ENCODE measurements around the gene DUSP15.

The DUSP15 gene

DNA sequence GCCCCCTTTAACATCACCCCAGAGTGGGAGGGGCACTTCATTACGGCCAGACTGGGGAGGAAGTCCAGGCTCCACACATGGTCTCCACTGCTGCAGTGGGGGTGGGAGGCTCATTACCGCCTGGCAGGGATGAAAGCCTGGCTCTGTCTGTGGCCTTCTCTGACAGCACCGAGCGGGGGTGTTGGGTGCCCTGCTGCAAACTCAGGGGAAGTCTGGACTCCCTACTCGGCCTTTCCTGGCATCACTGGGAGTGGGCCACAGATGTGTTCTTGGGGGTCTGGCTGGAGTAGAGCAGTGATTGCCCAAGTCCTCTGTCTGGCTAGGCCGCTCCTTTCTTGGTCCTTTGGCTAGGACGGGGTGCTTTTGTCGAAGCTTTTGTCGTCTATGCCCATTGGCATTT is 27.2 kb upstream of the DUSP15 start:
- no peak overlapping the region for H3K4me3 ChIP-seq (replicated peaks; ENCODE audit: low read depth, low read length)
- DNase-seq (ENCODE audit: extremely low read depth, insufficient read length): no peak
- TF ChIP-seq, protein P1, sequence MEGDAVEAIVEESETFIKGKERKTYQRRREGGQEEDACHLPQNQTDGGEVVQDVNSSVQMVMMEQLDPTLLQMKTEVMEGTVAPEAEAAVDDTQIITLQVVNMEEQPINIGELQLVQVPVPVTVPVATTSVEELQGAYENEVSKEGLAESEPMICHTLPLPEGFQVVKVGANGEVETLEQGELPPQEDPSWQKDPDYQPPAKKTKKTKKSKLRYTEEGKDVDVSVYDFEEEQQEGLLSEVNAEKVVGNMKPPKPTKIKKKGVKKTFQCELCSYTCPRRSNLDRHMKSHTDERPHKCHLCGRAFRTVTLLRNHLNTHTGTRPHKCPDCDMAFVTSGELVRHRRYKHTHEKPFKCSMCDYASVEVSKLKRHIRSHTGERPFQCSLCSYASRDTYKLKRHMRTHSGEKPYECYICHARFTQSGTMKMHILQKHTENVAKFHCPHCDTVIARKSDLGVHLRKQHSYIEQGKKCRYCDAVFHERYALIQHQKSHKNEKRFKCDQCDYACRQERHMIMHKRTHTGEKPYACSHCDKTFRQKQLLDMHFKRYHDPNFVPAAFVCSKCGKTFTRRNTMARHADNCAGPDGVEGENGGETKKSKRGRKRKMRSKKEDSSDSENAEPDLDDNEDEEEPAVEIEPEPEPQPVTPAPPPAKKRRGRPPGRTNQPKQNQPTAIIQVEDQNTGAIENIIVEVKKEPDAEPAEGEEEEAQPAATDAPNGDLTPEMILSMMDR (IDR thresholded peaks at IDR 0.05; ENCODE audit: insufficient read depth, low read length, poor library complexity, severe bottlenecking): no peak
- H3K36me3 ChIP-seq (ENCODE audit: control insufficient read depth, insufficient read depth, low read length): no peaks in the 10 kb centered on the region
- H3K27me3 ChIP-seq (replicated peaks; ENCODE audit: control insufficient read depth, insufficient read depth, low read length): no peaks in the 10 kb centered on the region

DNA sequence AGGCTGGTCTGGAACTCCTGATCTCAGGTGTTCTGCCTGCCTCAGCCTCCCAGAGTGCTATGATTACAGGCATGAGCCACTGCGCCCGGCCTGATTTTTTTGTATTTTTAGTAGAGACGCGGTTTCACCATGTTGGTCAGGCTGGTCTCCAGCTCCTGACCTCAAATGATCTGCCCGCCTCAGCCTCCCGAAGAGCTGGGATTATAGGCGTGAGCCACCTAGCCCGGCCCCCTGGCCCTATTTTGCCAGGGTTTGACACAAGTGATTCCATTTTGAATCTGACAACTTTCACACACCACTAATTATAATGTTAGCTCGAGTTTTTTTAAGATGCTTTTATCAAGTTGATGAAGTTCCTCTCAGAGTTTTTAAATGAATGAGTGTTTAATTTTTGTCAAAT is 25.7 kb upstream of the DUSP15 start:
- Histone ChIP-seq H3K4me3 (replicated peaks; ENCODE audit: low read depth, low read length) (no peak overlapping the region), H3K36me3 (ENCODE audit: control insufficient read depth, insufficient read depth, low read length) (no peaks in the 10 kb centered on the region), H3K27me3 (replicated peaks; ENCODE audit: control insufficient read depth, insufficient read depth, low read length) (no peaks in the 10 kb centered on the region)
- DNase-seq (ENCODE audit: extremely low read depth, insufficient read length): no peak
- TF ChIP-seq, protein P1 (IDR thresholded peaks at IDR 0.05; ENCODE audit: insufficient read depth, low read length, poor library complexity, severe bottlenecking): no peak

DNA sequence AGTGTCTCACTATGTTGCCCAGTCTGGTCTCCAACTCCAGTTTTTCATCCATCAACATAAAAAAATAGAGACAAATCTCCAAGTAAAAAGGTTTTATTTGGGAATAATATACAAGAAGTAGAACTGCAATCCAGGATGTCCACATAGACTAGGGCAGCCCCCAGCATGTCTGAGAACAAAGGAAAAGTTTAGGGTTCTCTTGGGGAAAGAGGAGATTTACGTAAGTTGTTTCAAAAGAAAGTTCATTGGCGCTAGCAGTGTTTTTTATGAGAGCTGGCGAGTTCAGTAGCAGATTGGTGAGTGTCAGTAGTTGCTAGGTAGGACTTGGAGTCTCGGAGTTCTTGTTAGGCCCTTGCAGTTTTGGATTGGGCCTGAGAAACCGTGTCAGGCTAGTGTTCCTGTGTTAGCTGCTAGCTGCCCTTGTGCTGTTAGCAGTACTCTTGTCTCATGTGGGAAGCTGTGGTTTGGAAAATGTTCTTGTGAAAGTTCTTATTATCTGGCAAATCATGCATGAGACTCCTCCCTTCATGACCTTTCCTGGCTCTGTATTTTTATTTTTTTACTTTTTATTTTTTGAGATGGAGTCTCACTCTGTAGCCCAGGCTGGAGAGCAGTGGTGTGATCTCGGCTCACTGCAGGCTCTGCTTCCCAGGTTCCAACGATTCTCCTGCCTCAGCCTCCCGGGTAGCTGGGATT is 24.8 kb upstream of the DUSP15 start:
- TF ChIP-seq, protein P1 (IDR thresholded peaks at IDR 0.05; ENCODE audit: insufficient read depth, low read length, poor library complexity, severe bottlenecking): no peak
- peak; percentile 28 for DNase-seq (ENCODE audit: extremely low read depth, insufficient read length)
- H3K27me3 ChIP-seq (replicated peaks; ENCODE audit: control insufficient read depth, insufficient read depth, low read length): no peaks in the 10 kb centered on the region
- no peaks in the 10 kb centered on the region for H3K36me3 ChIP-seq (ENCODE audit: control insufficient read depth, insufficient read depth, low read length)
- H3K4me3 ChIP-seq (replicated peaks; ENCODE audit: low read depth, low read length): no peak overlapping the region

DNA sequence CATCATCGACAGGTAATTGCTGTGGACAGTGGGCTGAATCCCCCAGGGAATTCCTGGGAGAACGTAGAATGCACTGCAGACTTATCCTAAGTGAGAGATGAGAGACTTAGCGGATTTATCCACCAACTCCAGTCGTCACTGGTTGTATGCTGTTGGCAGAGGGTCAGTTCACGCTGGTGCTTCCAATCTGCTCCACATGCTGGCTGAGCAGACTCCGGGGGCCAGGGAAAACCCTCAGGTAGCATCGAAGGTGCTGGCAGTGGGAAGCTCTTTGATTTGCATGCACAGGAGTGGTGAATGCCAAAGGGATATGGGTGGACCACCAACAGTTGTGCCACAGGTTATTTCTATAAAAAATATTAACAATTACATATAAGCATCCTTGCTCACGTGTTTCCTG is 20.3 kb upstream of the DUSP15 start:
- no peak for DNase-seq (ENCODE audit: extremely low read depth, insufficient read length)
- no peak overlapping the region for H3K4me3 ChIP-seq (replicated peaks; ENCODE audit: low read depth, low read length)
- H3K27me3 ChIP-seq (replicated peaks; ENCODE audit: control insufficient read depth, insufficient read depth, low read length): no peaks in the 10 kb centered on the region
- TF ChIP-seq, protein P1 (IDR thresholded peaks at IDR 0.05; ENCODE audit: insufficient read depth, low read length, poor library complexity, severe bottlenecking): no peak
- no peaks in the 10 kb centered on the region for H3K36me3 ChIP-seq (ENCODE audit: control insufficient read depth, insufficient read depth, low read length)

DNA sequence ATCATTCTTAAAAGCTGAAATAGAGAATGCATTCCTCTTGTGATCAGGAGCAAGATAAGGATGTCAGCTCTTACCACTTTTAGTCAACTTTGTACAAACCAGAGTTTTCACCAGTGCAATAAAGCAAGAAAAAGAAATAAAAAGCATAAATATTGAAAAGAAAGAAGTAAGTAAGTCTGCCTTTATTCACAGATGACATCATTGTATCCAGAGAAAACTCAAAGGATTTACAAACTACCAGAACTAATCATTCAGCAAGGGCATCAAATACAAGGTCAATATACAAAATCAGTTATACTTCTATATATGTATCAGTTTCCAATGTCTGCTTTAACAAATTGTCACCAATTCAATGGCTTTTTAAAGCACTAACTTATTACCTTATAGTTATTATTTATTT is 13.5 kb upstream of the DUSP15 start:
- Histone ChIP-seq H3K4me3 (replicated peaks; ENCODE audit: low read depth, low read length) (no peak overlapping the region), H3K27me3 (replicated peaks; ENCODE audit: control insufficient read depth, insufficient read depth, low read length) (no peaks in the 10 kb centered on the region), H3K36me3 (ENCODE audit: control insufficient read depth, insufficient read depth, low read length) (no peaks in the 10 kb centered on the region)
- TF ChIP-seq, protein P1 (IDR thresholded peaks at IDR 0.05; ENCODE audit: insufficient read depth, low read length, poor library complexity, severe bottlenecking): no peak
- no peak for DNase-seq (ENCODE audit: extremely low read depth, insufficient read length)

DNA sequence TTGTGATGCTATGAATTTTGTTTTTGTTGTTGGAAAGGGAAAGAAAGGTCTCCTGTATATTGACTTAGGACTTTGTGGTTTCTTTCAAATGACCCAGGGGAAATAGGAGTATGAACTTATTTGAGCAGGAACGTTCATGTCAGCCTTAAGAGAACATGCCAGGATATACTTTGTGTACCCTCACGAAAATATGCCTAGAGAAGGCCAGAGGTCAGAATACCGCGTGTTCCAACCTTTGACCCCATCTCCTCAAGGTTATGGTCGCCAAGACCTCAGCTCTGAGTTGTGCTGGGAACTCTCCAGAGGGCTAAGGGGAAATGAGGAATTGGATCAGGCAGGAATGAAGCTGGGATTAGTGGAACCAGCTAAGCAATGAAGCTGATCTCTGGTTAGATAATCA is 11.6 kb upstream of the DUSP15 start:
- TF ChIP-seq, protein P1 (IDR thresholded peaks at IDR 0.05; ENCODE audit: insufficient read depth, low read length, poor library complexity, severe bottlenecking): no peak

More for the DNA sequence above, 11.6 kb upstream of the DUSP15 start:
- DNase-seq (ENCODE audit: extremely low read depth, insufficient read length): no peak
- Histone ChIP-seq H3K4me3 (replicated peaks; ENCODE audit: low read depth, low read length) (no peak overlapping the region), H3K36me3 (ENCODE audit: control insufficient read depth, insufficient read depth, low read length) (no peaks in the 10 kb centered on the region), H3K27me3 (replicated peaks; ENCODE audit: control insufficient read depth, insufficient read depth, low read length) (no peaks in the 10 kb centered on the region)

All from GM06990 (cell line).